ENCODE results near the gene MMAA. TPM values are rescaled to one million over a fixed set of nuclear protein-coding genes. Genes with fewer than 3 reads are reported as not detected.

Gene MMAA
- total and polyA plus RNA-seq, 2 experiments from 2014 or later: 4.9 to 5.9 TPM

DNA sequence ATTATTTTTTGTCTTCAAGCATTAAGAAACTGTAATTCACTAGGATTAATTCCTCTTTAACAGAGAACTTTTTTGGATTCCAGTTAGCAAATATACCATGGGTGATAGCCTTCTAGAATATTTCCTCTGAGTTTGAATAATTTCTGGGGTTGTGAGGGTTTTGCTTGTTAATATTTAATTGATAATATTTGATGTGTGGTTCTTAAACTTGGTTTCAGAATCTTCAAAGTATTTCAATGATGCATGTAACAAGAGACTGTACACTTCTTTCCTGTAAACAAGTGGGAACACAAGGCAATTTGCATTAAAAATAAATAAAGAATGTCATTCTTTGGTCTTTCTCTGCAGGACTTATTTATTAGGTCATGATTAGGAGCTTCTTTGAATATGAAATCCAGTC is 51.2 kb downstream of the MMAA start:
- H3K9me2 ChIP-seq (ENCODE audit: insufficient read depth): no peaks in the 10 kb centered on the region
- no peak overlapping the region for H3K4me3 ChIP-seq
- Mint-ChIP-seq H3K4me3 (no peak overlapping the region), H3K27ac (no peak overlapping the region), H3K36me3 (ENCODE audit: low read depth) (no peaks in the 10 kb centered on the region), H3K27me3 (ENCODE audit: insufficient read depth, low read depth, poor library complexity) (peaks cover 3% of the 10 kb centered on the region), H3K4me1 (no peaks in the 10 kb centered on the region), H3K9me3 (no peaks in the 10 kb centered on the region)
- H3K36me3 ChIP-seq (ENCODE audit: insufficient read depth): no peaks in the 10 kb centered on the region
- H3K79me2 ChIP-seq (replicated peaks; ENCODE audit: insufficient read depth): no peaks in the 10 kb centered on the region
- TF ChIP-seq EZH2phosphoT487 (IDR thresholded peaks at IDR 0.05; ENCODE audit: unreplicated experiment): no peak
- TF ChIP-seq, protein P1, sequence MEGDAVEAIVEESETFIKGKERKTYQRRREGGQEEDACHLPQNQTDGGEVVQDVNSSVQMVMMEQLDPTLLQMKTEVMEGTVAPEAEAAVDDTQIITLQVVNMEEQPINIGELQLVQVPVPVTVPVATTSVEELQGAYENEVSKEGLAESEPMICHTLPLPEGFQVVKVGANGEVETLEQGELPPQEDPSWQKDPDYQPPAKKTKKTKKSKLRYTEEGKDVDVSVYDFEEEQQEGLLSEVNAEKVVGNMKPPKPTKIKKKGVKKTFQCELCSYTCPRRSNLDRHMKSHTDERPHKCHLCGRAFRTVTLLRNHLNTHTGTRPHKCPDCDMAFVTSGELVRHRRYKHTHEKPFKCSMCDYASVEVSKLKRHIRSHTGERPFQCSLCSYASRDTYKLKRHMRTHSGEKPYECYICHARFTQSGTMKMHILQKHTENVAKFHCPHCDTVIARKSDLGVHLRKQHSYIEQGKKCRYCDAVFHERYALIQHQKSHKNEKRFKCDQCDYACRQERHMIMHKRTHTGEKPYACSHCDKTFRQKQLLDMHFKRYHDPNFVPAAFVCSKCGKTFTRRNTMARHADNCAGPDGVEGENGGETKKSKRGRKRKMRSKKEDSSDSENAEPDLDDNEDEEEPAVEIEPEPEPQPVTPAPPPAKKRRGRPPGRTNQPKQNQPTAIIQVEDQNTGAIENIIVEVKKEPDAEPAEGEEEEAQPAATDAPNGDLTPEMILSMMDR (conservative IDR thresholded peaks at IDR 0.05; ENCODE audit: low read depth in 2 of 2): no peak
- no peak for TF ChIP-seq POLR2AphosphoS5 (IDR thresholded peaks at IDR 0.05; ENCODE audit: low read depth)
- no peak for TF ChIP-seq EZH2 (IDR thresholded peaks at IDR 0.05; ENCODE audit: low read depth, unreplicated experiment)
- TF ChIP-seq ZNF331 (CRISPR knock-in tag; IDR thresholded peaks at IDR 0.05; ENCODE audit: low read depth): no peak
- no peak for TF ChIP-seq ZNF114 (CRISPR knock-in tag; IDR thresholded peaks at IDR 0.05)
- TF ChIP-seq, protein P2, sequence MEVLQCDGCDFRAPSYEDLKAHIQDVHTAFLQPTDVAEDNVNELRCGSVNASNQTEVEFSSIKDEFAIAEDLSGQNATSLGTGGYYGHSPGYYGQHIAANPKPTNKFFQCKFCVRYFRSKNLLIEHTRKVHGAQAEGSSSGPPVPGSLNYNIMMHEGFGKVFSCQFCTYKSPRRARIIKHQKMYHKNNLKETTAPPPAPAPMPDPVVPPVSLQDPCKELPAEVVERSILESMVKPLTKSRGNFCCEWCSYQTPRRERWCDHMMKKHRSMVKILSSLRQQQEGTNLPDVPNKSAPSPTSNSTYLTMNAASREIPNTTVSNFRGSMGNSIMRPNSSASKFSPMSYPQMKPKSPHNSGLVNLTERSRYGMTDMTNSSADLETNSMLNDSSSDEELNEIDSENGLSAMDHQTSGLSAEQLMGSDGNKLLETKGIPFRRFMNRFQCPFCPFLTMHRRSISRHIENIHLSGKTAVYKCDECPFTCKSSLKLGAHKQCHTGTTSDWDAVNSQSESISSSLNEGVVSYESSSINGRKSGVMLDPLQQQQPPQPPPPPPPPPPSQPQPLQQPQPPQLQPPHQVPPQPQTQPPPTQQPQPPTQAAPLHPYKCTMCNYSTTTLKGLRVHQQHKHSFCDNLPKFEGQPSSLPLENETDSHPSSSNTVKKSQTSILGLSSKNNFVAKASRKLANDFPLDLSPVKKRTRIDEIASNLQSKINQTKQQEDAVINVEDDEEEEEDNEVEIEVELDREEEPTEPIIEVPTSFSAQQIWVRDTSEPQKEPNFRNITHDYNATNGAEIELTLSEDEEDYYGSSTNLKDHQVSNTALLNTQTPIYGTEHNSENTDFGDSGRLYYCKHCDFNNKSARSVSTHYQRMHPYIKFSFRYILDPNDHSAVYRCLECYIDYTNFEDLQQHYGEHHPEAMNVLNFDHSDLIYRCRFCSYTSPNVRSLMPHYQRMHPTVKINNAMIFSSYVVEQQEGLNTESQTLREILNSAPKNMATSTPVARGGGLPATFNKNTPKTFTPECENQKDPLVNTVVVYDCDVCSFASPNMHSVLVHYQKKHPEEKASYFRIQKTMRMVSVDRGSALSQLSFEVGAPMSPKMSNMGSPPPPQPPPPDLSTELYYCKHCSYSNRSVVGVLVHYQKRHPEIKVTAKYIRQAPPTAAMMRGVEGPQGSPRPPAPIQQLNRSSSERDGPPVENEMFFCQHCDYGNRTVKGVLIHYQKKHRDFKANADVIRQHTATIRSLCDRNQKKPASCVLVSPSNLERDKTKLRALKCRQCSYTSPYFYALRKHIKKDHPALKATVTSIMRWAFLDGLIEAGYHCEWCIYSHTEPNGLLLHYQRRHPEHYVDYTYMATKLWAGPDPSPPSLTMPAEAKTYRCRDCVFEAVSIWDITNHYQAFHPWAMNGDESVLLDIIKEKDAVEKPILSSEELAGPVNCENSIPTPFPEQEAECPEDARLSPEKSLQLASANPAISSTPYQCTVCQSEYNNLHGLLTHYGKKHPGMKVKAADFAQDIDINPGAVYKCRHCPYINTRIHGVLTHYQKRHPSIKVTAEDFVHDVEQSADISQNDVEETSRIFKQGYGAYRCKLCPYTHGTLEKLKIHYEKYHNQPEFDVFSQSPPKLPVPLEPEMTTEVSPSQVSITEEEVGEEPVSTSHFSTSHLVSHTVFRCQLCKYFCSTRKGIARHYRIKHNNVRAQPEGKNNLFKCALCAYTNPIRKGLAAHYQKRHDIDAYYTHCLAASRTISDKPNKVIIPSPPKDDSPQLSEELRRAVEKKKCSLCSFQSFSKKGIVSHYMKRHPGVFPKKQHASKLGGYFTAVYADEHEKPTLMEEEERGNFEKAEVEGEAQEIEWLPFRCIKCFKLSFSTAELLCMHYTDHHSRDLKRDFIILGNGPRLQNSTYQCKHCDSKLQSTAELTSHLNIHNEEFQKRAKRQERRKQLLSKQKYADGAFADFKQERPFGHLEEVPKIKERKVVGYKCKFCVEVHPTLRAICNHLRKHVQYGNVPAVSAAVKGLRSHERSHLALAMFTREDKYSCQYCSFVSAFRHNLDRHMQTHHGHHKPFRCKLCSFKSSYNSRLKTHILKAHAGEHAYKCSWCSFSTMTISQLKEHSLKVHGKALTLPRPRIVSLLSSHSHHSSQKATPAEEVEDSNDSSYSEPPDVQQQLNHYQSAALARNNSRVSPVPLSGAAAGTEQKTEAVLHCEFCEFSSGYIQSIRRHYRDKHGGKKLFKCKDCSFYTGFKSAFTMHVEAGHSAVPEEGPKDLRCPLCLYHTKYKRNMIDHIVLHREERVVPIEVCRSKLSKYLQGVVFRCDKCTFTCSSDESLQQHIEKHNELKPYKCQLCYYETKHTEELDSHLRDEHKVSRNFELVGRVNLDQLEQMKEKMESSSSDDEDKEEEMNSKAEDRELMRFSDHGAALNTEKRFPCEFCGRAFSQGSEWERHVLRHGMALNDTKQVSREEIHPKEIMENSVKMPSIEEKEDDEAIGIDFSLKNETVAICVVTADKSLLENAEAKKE (CRISPR knock-in tag; IDR thresholded peaks at IDR 0.05): no peak
- TF ChIP-seq, protein P3, sequence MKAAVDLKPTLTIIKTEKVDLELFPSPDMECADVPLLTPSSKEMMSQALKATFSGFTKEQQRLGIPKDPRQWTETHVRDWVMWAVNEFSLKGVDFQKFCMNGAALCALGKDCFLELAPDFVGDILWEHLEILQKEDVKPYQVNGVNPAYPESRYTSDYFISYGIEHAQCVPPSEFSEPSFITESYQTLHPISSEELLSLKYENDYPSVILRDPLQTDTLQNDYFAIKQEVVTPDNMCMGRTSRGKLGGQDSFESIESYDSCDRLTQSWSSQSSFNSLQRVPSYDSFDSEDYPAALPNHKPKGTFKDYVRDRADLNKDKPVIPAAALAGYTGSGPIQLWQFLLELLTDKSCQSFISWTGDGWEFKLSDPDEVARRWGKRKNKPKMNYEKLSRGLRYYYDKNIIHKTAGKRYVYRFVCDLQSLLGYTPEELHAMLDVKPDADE (IDR thresholded peaks at IDR 0.05): no peak
- TF ChIP-seq CREB1 (CRISPR knock-in tag; IDR thresholded peaks at IDR 0.05; ENCODE audit: low read depth): no peak
- TF ChIP-seq JUNB (IDR thresholded peaks at IDR 0.05; ENCODE audit: unreplicated experiment): no peak
- TF ChIP-seq, protein P4, sequence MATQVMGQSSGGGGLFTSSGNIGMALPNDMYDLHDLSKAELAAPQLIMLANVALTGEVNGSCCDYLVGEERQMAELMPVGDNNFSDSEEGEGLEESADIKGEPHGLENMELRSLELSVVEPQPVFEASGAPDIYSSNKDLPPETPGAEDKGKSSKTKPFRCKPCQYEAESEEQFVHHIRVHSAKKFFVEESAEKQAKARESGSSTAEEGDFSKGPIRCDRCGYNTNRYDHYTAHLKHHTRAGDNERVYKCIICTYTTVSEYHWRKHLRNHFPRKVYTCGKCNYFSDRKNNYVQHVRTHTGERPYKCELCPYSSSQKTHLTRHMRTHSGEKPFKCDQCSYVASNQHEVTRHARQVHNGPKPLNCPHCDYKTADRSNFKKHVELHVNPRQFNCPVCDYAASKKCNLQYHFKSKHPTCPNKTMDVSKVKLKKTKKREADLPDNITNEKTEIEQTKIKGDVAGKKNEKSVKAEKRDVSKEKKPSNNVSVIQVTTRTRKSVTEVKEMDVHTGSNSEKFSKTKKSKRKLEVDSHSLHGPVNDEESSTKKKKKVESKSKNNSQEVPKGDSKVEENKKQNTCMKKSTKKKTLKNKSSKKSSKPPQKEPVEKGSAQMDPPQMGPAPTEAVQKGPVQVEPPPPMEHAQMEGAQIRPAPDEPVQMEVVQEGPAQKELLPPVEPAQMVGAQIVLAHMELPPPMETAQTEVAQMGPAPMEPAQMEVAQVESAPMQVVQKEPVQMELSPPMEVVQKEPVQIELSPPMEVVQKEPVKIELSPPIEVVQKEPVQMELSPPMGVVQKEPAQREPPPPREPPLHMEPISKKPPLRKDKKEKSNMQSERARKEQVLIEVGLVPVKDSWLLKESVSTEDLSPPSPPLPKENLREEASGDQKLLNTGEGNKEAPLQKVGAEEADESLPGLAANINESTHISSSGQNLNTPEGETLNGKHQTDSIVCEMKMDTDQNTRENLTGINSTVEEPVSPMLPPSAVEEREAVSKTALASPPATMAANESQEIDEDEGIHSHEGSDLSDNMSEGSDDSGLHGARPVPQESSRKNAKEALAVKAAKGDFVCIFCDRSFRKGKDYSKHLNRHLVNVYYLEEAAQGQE (IDR thresholded peaks at IDR 0.05; ENCODE audit: unreplicated experiment): no peak
- TF ChIP-seq STAT1 (IDR thresholded peaks at IDR 0.05; ENCODE audit: unreplicated experiment): no peak
- TF ChIP-seq NANOG (IDR thresholded peaks at IDR 0.05; ENCODE audit: borderline replicate concordance): no peak
- H3K27me3 ChIP-seq (ENCODE audit: insufficient read depth): no peaks in the 10 kb centered on the region
- peak overlapping the region; percentile 25; the same call in 1 of the 2 replicates for H2AFZ ChIP-seq
- H3K27ac ChIP-seq (ENCODE audit: low read depth): no peak overlapping the region
- no peaks in the 10 kb centered on the region for H3F3A ChIP-seq (replicated peaks; ENCODE audit: low read depth)
- peaks cover 4% of the 10 kb centered on the region; the same call in 1 of the 2 replicates for H3K4me1 ChIP-seq (ENCODE audit: insufficient read depth)
- no peaks in the 10 kb centered on the region for H4K20me1 ChIP-seq (replicated peaks; ENCODE audit: insufficient read depth)
- no peak overlapping the region for H3K4me2 ChIP-seq
- ATAC-seq: no peak
- no peak for DNase-seq (ENCODE audit: low spot score)

All from GM23338 (cell line).